Loucy (cell line): Measurements from ENCODE around the gene PGAM5.

ENCODE experiments used
- CTCF ChIP-seq: fragments of 200-600 bp; sonication (generic); conservative IDR thresholded peaks from 2 replicates; pipeline ENCODE4 v1.5.1; 2014; ENCODE audit warnings: mild to moderate bottlenecking, antibody characterized with exemption, low read length
- EZH2phosphoT487 ChIP-seq: fragments of 200-600 bp; IDR thresholded peaks from 2 replicates; pipeline ENCODE4 v1.6.1; 2018; ENCODE audit warnings: antibody characterized with exemption, mild to moderate bottlenecking, moderate library complexity, borderline replicate concordance

GRCh38 chr12:132674561-132674960 is 36.1 kb upstream of the PGAM5 start:
- TF ChIP-seq CTCF = no peak
- no peak for TF ChIP-seq EZH2phosphoT487
